GM12873 (cell line): ENCODE results near the gene PHLPP2.

Experiments
- CTCF ChIP-seq: IDR thresholded peaks from 2 replicates; pipeline ENCODE4 v1.5.1; 2012; ENCODE audit warnings: low read depth, mild to moderate bottlenecking, moderate library complexity, low read length, control low read depth; ENCODE audit not compliant: insufficient read depth; ENCODE audit errors: missing control alignments

The PHLPP2 gene

GRCh38 chr16:71724320-71724751 lies at the start of gene PHLPP2:
PHLPP2 (minus strand) TSS chr16:71724701; CDS start chr16:71714795, 9,906 bp downstream.
- TF ChIP-seq CTCF, result no peak

DNA sequence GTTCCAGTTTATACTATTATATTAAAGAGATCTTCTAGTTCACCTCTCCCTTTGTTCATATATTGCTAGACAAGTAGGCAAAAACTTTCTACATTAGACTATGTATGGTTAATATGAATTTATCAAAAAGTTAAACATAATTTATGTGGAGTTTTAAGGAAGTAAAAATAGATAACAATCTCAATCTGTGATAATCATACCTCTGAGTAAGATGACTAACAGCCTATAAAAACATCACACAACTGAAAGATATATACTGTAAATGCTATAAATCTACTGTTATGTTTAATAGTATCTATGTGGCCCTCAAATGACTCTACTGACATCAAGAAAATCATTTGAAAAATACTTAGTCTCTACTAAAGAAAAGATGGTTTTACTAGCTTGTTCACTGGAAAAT lies 47.1 kb upstream of the PHLPP2 start:
- TF ChIP-seq CTCF, result no peak

- TF ChIP-seq CTCF, result no peak
Observed at GRCh38 chr16:71769222-71769621, 44.7 kb upstream of the PHLPP2 start.

- no peak for TF ChIP-seq CTCF
Observed at GRCh38 chr16:71767060-71767900, 42.8 kb upstream of the PHLPP2 start.

- TF ChIP-seq CTCF, result no peak
Observed at GRCh38 chr16:71762186-71762585, 37.7 kb upstream of the PHLPP2 start.

DNA sequence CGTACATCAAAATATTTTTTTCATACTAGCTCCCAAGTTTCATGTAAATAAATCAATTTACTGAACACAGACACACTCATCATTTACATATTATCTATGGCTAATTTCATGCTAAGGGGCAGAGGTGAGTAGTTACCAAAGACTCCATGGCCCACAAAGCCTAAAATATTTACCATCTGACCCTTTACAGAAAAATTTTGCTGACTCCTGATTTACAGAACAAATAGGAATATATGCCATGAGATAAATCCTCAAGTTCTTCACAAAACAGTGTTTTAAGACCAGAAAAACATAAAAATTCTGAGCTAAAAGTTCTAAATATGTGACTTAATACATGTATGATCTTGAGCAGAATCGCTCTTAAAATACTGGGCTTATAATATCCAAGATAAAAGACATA lies 36.6 kb upstream of the PHLPP2 start:
- no peak for TF ChIP-seq CTCF

- TF ChIP-seq CTCF, result no peak
Observed at GRCh38 chr16:71758293-71758760, 33.8 kb upstream of the PHLPP2 start.
